Lower leg skin (tissue), 4 donors: ENCODE data around the gene DUSP8. TPM values are rescaled to one million over a fixed set of nuclear protein-coding genes. Genes with fewer than 3 reads are reported as not detected.

Experiments
- DNase-seq, 2 donors: peaks; one replicate each; pipeline ENCODE4 v3.0.0-alpha.2; 2019; ENCODE audit warnings: low spot score in 2 of 2
- H3K4me3 ChIP-seq: fragments of 200-600 bp; sonication (generic); 2 replicates; pipeline ENCODE4 v1.5.1; 2017; ENCODE audit warnings: mild to moderate bottlenecking, low read depth; ENCODE audit not compliant: poor library complexity, severe bottlenecking
- CTCF ChIP-seq, 3 donors: fragments of 450-650 bp; IDR thresholded peaks; one replicate each; pipeline ENCODE4 v1.5.1; 2016; ENCODE audit warnings: antibody characterized with exemption in 3 of 3, mild to moderate bottlenecking in 3 of 3, moderate library complexity in 2 of 3
- POLR2A ChIP-seq, 2 donors: fragments of 450-650 bp; IDR thresholded peaks; one replicate each; pipeline ENCODE4 v1.6.1; 2016 to 2017; ENCODE audit warnings: antibody characterized with exemption in 2 of 2, mild to moderate bottlenecking in 1 of 2, moderate library complexity in 1 of 2
- WGBS, 2 donors: methylation state at CpG; one replicate each; pipeline ENCODE4 v1.1.5; 2018; 5-methylcytosine and 5-hydroxymethylcytosine counted together
- intact Hi-C: fragments of 100-400 bp; cut with DNase I; formaldehyde crosslinking; loops from one replicate; pipeline ENCODE4 v1.15.0; 2023; ENCODE audit warnings: low total_unique reads
- total RNA-seq, 4 donors: library from RNA; depleted of rRNA; stranded (reverse); fragments of >200 nt; gene quantifications; one replicate each; pipeline ENCODE4 v1.1.0, GENCODE V29; 2016

Gene DUSP8
- total RNA-seq, 4 donors from 2014 or later = 4.0 to 11.6 (median 5.9) TPM

GRCh38 chr11:1560002-1560648, 11.9 kb downstream of the DUSP8 start:
- DNase-seq = no peak
- intact Hi-C loops = no loop called here
- H3K4me3 ChIP-seq = no peak overlapping the region
- WGBS, 2 donors = 69 to 81% methylated on average over 4 to 12 of the region's 15 CpGs
- no peak for TF ChIP-seq POLR2A (IDR thresholded peaks at IDR 0.05)
- TF ChIP-seq CTCF (IDR thresholded peaks at IDR 0.05) = no peak

GRCh38 chr11:1559111-1559951, 12.7 kb downstream of the DUSP8 start:
- H3K4me3 ChIP-seq = no peak overlapping the region
- WGBS, 2 donors = 28 to 29% methylated on average over 13 to 20 of the region's 29 CpGs
- no peak for TF ChIP-seq POLR2A (IDR thresholded peaks at IDR 0.05)
- DNase-seq = peak in 1 of 2 donors; percentile 96
- intact Hi-C loops = no loop called here

- H3K4me3 ChIP-seq = no peak overlapping the region
- WGBS, 2 donors = 49 to 57% methylated on average over 10 to 11 of the region's 12 CpGs
- no peak for DNase-seq
- intact Hi-C loops = no loop called here
- TF ChIP-seq POLR2A (IDR thresholded peaks at IDR 0.05) (no peak), CTCF (IDR thresholded peaks at IDR 0.05) (no peak)
These were observed 13.3 kb downstream of the DUSP8 start for GRCh38 chr11:1558775-1559110.

DNA sequence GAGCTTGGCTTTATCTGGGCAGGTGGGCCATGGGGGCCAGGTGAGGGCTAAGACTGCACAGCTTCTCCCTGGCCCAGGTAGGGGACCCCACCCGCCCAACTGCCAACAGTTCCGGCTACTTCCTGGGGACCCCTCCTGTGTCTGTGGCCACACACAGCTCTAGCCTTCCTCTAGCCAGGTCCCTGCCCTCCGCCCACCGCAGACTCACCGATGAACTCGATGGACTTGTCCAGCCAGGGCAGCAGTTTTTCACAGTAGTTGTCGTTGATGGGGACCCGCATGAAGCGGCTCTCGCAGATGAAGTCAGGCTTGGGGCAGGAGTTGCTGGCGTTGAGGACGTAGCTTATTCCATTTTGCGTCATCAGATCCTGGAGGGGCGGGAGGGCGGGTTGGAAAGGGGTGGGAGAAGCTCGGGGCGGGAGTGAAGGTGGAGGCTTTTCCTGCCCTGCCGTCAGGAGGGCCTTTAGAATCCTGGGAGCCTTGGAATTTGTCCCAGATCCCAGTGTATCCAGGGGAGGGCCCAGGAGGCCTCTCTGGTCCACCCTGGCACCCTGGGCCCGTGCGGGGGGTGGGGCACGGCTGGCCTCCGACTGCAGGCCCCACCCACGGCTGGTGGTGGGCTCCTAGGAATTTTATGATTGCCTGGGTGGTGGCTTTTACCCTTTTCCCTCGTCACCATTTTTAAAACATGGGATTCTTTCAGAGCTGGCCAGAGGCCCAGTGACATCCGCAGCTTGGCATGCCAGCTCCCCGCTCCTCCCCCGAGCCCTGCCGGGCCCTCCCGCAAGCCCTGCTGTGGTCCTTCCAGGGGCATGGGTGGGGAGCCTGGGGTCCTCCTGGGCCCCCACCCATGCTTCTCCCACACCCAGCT, 13.9 kb downstream of the DUSP8 start:
- DNase-seq = no peak
- intact Hi-C loops = no loop called here
- WGBS, 2 donors = 37 to 52% methylated on average over 29 of the region's 29 CpGs
- no peak overlapping the region for H3K4me3 ChIP-seq
- TF ChIP-seq POLR2A (IDR thresholded peaks at IDR 0.05) (no peak), CTCF (IDR thresholded peaks at IDR 0.05) (no peak)

- 92 to 95% methylated on average over 50 to 52 of the region's 74 CpGs for WGBS, 2 donors
- H3K4me3 ChIP-seq = no peak overlapping the region
- no peak for TF ChIP-seq POLR2A (IDR thresholded peaks at IDR 0.05)
- no peak for TF ChIP-seq CTCF (IDR thresholded peaks at IDR 0.05)
- no peak for DNase-seq
- intact Hi-C loops = no loop called here
These were observed 14.8 kb downstream of the DUSP8 start for GRCh38 chr11:1557051-1557884.
